Measurements from ENCODE around the gene HSPG2. TPM values are rescaled to one million over a fixed set of nuclear protein-coding genes. Genes with fewer than 3 reads are reported as not detected.

HSPG2 gene
- total RNA-seq, 1 experiment from 2014 or later: 14.4 TPM

DNA sequence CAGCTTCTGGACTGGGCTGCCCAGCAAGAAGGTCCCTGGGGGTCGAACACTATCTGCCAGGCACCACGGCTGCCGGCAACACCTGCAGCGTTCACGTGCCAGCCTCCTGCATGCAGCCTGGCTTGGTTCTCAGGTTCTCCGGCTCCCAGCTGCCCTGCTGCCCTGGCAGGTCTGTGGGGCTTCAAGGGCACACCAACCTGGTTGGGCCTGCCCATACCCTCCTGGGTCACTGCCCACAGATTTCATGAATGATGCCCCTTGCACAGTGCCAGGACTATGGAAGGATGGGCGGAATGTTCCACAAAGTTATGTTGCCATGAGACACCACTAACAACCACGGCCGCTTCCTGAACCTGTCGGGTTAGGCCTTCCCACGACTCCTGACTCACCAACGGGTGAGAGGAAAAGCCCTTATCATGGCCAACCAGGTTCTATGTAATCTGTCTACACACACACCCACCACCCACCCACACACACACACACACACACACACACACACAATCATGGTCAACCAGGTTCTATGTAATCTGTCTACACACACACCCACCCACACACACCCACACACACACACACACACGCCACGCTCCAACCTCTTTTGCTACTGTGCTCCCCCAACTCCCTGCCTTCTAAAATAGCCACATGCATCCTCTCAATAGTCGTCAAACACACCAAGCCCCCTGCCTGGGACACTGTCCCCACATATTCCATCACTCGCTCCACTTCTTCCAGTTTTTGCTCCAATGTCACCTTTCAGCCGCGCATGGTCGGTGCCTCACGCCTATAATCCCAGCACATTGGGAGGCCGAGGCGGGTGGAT, 32.2 kb downstream of the HSPG2 start:
- DNase-seq (ENCODE audit: low spot score): no peak
- in situ Hi-C loops (cut with HindIII; ENCODE audit: low sequenced_read_pairs): no loop called here

DNA sequence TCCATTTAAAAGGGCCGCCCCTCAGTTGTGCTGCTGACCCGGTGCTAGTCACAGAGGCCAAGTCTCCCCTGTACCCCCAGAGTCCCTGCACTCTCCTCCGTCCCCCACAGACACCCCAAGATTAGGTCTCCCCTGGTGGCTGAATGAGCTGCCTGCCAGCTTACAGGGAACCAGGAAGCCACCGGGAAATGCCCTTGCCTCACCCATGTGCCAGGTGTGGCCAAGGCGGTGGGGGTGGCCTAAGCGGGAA, 32.7 kb downstream of the HSPG2 start:
- DNase-seq (ENCODE audit: low spot score): no peak
- in situ Hi-C loops (cut with HindIII; ENCODE audit: low sequenced_read_pairs): no loop called here

DNA sequence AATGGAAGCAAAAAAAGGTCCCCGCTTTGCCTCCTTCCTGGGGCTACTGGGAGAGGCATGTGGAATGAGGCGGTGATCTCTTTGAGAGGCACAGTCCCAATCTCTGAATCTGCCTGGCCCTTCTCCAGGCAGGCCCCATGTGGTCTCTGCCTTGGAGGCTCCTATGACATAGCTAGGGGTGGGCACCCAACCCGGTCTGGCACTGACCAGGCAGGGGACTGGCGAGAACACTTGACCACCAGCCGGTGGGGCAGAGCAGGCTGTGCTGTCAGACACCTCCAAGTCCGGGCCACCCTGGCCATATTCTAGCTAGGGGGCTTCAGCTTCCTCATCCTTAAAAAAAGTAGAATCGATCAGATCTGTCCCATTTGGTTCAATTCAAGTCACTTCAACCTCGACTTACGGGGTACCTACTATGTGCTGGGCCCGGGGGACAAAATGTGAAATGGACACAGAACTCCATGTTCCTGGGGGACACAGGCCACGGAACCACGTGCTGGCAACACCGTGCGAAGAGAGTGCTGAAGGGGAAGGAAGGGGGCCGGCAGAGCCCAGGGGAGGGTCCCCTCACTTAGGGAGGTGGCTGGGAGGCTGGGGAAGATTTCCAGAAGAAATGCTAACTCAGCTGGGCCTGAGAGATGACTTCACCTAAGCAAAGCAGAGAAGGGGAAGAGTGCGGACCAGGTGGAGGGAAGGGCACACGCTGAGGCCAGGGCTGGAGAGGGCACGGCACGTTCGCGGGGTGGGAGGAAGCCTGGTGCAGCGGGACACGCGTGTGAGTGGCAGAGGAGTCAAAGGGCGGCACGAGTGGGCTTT, 33.3 kb downstream of the HSPG2 start:
- in situ Hi-C loops (cut with HindIII; ENCODE audit: low sequenced_read_pairs): no loop called here
- DNase-seq (ENCODE audit: low spot score): no peak

DNA sequence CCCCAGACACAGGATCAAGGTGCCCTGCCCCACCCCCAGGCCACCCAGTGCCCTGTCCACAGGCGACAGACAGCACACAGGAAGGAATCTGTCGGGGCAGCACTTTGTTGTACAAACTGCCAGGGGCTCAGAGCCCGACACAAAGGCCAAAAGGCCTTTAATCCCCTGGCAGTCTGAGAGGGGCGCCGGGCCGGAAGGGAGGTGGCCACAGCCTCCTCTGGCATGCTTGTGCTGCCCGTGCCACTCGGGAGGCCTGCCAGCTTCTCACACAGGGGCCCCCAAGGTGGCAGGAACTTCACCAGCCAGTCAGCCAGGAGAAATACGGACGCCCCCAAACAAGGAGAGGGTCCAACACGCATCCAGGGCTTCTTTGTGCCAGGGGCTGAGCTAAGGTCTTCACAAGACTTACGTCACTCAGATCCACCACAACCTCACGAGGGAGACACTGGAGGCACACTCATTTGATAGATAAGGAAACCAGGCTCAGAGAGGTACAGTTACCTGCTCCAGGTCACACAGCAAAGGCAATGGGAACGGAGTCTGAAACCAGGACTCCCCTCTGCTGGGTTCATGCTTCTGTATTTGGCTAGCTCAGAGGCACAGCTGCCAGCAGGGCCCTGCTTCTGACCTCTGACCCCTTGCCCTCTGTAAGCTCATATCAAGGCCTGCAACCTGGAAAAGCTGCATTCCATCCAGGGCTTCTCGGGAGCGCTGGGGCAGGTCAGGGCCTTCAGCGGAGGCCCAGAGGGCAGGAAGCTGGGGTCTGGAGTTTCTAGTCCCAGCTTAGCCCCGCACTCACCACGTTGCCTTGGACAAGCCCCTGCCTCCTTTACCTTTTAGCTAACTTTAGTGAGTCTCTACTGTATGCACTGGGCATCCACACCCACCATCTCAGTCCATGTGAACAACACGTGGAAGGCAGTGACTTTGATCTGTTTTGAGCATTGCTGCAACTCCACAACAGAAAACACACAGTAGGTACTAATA, 34.8 kb downstream of the HSPG2 start:
- no peak for DNase-seq (ENCODE audit: low spot score)
- in situ Hi-C loops (cut with HindIII; ENCODE audit: low sequenced_read_pairs): no loop called here

DNA sequence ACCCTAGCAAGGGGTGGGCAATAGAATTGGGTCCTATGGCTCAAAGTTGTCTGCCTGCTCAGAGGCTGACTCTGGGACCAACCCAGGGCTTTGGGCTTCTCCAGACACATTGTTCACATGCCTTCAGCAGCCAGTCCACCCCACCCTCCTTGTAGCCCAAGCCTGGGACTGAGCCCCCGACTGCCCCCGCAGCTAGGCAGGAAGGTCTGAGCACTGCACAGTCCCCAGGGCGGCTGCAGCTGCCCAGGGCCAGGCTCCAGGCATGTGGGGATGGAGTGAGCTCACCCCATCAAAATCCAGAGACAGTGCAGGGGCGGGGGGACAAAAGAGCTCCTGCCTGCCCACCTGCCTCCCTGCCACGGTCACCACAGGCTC, 35.6 kb downstream of the HSPG2 start:
- no peak for DNase-seq (ENCODE audit: low spot score)
- in situ Hi-C loops (cut with HindIII; ENCODE audit: low sequenced_read_pairs): no loop called here

DNA sequence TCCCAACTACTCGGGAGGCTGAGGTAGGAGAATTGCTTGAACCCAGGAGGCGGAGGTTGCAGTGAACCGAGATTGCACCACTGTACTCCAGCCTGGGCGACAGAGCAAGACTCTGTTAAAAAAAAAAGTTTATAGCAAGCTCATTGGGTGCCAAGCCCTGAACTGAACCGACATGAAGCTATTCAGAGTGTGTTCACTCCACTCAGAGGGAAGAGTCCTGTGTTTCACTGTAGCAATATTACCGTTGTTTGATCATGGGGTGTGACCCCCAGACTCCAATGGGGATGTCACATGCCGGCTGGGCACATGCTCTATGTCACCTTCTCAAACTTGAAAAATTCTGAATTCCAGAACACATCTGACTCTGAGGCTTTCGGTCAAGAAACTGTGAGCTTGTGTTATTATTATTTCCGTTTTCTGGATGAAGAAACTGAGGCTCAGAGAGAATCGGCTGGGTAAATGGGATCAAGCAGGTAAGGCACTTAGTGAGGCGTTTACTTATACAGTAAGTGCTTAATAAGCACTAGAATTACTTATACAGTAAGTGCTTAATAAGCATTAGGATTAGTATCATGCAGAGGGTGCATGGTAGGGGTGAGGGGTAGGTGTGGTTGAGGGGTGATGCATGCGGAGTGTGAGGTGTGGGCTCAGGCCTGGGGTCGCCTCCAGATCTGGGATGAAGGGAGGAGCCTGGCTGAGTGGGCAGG, 36.2 kb downstream of the HSPG2 start:
- DNase-seq (ENCODE audit: low spot score): no peak
- in situ Hi-C loops (cut with HindIII; ENCODE audit: low sequenced_read_pairs): no loop called here

DNA sequence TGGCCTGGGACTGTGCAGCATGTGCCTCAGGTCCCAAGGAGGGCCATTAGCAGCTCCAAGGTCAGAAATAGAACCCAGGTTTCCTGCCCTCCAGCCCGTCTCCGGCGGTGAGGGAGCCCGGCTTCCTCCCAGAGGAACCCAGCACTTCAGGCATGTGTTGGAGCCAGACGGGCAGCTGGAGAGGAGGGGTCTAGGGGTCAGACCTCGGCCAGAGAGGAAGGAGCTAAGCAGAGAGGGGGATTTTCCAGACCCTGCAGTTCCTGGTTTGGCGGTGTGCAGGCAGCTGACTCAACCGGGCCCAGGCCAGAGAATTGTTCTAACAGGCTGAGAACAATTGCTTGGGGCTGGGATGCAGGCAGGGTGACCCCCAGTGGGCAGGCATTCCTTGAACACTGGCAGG, 37.1 kb downstream of the HSPG2 start:
- in situ Hi-C loops (cut with HindIII; ENCODE audit: low sequenced_read_pairs): no loop called here
- no peak for DNase-seq (ENCODE audit: low spot score)

DNA sequence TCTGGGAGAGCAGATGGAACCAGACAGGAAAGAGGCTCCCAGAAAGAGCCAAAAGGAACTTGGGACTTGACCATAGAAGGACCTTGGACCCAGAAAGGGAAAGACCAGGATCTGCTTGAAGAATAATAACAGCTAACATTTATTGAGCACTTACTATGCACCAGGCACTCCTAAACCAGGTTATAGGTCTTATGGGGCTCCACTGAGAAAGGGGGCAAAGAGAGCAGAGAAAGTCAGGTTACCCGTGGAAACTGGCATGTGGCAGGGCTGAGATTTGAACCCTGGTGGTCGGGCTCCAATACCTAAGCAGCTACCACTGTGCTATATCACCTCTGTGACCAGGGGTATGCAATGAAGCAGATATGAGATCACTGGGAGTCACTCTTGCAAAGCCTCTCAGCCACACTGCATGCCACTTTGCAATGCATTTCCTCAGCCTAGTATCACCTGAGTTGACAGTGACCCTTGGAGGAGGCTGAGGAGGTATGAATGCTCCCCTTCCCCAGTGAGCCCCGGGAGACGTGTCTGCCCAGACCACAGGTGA, 37.8 kb downstream of the HSPG2 start:
- DNase-seq (ENCODE audit: low spot score): no peak
- in situ Hi-C loops (cut with HindIII; ENCODE audit: low sequenced_read_pairs): no loop called here

DNA sequence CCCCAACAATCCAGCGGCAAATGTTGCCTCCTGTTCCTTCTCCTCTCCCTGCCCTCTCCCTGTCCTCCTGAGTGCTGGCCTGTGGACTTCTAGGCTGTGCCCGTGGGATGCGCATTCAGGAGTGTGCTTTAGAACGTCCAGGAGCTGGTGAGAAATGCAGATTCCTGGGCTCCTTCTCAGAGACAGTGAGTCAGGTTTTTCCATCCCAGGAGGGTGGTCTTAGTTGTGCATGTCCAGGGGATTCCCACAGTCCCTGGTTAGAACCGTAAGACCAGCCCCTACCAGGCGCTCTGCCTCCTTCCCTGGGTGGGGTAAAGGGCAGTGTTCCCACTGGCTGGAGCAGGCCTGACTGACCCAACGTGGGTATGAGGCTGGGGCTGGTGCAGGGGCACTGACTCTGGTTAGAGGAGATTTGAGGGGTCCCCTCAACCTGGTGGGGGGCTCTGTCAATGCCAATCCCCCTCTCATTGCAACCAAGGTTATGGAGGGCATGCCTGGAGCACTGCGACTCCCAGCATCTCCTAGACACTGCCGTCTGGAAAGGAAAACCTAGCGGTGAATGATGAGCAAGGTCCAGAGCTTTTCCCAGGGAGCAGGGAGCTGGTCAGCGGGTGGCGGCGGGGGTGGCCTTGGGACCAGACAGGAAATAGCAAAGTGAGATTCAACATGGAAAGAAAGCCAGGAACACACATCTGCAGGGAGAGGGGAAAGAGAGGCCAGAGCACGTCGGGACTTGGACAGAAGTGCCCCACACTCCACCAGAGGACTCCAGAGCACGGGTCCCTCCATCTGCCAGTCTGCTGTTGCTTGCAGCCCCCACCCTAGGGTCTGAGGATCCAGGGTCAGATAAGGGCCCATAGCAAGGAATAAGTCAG, 38.5 kb downstream of the HSPG2 start:
- no peak for DNase-seq (ENCODE audit: low spot score)
- in situ Hi-C loops (cut with HindIII; ENCODE audit: low sequenced_read_pairs): no loop called here

DNA sequence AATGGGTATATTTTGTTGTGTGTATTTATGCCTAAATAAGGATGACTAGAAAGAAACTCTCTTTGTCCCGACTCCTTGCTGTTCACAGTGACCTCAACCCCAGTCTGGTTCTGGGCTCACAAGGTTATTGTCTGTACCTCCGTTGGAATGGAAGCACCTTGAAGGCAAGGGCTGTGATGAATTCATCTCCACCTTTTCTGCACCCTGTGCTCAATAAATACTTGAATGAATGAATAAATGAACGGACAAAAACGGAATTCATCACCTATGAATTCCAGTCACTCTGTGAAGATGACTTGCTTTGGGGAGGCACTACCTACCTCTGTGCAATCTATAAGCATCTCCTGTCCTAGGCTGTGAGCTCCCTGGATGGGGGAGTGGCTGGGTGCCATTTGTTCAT, 39.3 kb downstream of the HSPG2 start:
- DNase-seq (ENCODE audit: low spot score): no peak
- in situ Hi-C loops (cut with HindIII; ENCODE audit: low sequenced_read_pairs): no loop called here

DNA sequence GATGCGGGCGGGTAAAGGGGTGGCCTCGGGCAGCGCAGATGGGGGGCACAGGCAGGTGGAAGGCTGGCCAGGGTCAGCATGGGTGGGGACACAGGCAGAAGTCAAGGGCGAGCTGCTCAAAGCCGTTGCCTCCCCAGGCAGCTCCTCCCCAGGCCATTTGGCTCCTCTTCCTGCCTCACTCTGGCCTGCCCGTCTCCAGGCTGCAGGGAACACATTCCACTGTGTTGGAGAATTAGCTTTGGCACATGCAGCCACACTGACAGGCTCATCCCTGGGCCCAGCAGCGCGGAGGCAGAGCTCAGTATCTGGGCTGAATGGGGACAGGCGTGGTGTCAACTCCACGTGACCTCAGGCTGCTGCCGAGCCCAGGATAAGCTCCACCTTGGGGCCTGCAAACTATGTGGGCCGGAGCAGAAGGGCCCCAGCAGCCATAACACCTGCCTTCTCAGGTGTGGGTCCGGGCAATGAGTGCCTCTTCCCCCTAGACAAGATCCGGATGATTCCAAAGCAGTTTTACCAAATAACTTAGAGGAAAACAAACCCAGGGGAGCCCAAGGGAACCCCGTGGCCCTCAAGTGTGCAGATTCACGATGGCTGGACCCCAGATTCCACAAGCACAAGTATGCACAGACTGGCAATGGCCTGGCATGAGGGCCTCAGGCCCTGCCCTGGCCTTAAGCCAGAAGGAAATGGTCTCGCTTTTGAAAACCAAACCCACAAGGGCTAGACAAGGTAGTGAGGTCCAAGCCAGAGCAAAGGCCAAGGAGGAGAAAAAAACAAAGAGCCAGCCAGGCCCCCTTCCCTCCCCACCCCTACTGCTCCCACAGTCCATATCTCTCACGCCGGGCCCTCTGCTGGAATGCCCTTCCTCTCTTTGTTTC, 40.2 kb downstream of the HSPG2 start:
- in situ Hi-C loops (cut with HindIII; ENCODE audit: low sequenced_read_pairs): no loop called here
- peak; percentile 11 for DNase-seq (ENCODE audit: low spot score)

DNA sequence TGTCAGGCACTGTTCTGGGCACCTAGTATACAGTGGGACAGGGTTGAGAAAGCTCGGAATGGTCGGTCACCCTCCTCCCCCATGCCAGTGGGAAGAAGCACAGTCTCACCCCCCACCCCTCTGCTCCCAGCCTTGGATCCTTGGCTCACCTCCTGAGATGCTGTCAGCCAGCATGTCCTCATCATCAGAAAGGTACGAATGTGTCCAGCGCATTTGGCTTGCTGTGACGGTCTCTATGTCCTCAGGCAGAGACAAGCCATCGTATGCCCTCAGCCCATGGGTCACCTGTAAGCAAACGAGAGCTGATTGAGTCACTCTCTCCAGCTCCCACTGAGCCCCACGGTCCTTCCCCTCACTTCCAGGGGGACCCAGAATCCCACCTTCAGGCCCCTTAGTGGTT, 41.1 kb downstream of the HSPG2 start:
- in situ Hi-C loops (cut with HindIII; ENCODE audit: low sequenced_read_pairs): no loop called here
- no peak for DNase-seq (ENCODE audit: low spot score)

DNA sequence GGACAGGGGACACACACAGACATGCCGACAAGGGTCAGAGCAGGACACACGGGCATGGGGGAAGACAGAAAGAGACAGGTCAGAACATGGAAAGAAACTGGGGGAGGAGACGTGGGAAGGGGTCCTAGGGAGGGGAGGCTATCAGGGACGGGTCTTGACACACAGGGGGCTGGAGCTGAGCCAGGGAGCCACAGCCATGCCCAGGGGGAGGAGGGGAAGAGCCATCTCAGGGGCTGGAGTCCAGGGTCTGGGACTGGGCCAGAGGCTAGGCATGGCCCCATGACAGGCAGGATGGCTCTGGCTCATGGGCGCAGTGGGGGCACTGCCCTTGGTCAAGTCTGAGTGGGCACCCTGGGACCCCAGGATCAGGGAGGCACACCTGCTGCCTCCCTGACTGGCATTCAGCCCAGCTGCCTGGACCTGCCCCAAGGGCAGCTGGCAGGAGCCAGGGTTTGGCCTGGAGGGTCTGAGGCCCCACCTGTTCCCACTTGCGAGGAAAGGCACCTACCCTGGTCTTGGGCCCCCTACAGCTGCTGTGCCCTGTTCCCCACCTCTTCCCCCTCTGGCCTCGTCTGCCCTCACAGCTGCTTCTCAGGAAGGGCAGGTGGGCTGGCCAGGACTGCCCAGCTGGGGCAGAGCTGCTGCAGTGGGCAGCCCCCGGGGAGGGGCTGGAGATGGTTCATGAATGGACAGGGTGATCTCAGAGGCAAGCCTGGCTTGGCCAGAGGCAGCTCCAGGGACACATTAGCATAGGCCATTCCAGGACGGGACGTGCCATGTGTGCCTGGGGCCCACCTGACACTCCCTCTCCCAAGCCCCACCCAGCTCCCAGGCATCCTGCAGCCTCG, 42.9 kb downstream of the HSPG2 start:
- no peak for DNase-seq (ENCODE audit: low spot score)

DNA sequence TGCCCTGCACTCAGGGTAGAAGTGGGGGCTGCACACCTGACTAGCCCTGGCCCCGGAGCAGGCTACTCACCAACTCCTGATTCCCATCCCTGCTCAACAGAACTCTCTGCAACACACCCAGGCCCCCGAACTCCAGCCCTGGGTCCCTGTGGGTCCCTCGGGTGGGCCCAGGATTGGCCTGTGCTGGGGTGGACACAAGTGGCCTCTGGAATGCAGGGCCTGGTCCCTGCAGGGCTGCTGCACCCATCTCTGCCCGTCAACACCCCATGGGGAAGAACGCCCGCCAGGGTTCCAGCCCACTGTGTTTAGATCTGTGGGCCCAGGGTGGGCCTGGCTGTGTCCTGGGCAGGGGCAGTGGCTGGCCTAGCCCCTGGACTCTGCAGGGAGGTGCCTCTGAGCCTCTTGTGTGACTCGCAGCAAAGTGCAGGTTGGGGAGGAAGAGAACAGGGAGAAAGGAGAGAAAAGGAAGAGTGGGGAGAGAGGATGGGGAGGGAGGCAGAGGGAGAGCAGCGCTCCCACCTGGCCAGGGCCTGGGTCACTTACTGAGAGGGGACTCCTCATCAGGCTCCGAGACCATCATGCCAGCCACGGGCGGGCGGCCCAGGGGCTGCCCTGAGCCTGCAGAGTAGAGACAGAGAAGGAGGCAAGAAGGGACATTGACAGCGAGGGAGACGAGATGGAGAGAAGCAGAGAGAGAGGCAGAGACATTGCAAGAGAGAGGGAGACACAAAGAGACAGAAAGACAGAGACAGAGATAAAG, 43.9 kb downstream of the HSPG2 start:
- DNase-seq (ENCODE audit: low spot score): no peak
- in situ Hi-C loops (cut with HindIII; ENCODE audit: low sequenced_read_pairs): no loop called here

More for the DNA sequence above, 42.9 kb downstream of the HSPG2 start:
- in situ Hi-C loops (cut with HindIII; ENCODE audit: low sequenced_read_pairs): no loop called here

DNA sequence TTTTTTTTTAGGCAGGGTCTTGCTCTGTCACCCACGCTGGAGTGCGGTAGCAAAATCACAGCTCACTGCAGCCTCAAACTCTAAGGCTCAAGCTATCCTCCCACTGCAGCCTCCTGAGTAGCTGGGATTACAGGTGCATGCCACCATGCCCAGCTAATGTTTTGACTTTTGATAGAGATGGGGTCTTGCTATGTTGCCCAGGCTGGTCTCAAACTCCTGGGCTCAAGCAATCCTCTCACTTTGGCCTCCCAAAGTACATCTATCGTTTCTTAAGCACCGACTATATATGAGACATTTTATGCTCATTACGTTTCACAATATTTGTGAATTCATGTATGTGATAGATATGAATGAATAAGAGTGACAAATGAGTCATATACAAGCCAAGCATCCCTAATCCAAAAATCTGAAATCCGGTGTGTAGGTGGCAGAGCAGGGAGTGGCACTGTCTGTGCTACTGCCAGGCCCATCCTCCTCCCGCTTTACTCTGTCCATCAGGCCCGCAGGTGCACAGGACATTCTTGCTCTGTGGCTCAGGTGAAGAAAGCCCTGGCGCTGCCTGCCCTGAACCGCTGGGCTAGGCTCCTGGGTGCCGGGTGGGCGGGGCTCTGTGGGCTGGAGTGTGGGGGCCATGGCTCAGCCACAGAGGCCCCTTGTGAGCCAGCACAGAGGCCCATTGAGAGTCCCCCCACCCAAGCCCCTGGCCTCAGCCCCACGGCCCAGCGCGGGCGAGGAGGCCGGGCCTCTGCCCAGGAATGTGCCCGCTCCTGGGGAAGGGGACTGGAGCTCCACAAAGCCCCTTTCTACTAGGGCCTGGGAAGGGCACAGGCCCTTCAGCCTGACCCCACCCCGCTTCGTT, 45.3 kb downstream of the HSPG2 start:
- in situ Hi-C loops (cut with HindIII; ENCODE audit: low sequenced_read_pairs): no loop called here
- DNase-seq (ENCODE audit: low spot score): no peak

All from G401 (cell line).